ENCODE results near the gene SEZ6L.

SEZ6L gene

GRCh38 chr22:26432619-26433311 is 263.5 kb downstream of the SEZ6L start:
- DNase-seq: no peak

Measured in activated CD4-positive, CD25-positive, alpha-beta regulatory T cell (primary cell).